ENCODE data around the gene SENP3.

The SENP3 gene

DNA sequence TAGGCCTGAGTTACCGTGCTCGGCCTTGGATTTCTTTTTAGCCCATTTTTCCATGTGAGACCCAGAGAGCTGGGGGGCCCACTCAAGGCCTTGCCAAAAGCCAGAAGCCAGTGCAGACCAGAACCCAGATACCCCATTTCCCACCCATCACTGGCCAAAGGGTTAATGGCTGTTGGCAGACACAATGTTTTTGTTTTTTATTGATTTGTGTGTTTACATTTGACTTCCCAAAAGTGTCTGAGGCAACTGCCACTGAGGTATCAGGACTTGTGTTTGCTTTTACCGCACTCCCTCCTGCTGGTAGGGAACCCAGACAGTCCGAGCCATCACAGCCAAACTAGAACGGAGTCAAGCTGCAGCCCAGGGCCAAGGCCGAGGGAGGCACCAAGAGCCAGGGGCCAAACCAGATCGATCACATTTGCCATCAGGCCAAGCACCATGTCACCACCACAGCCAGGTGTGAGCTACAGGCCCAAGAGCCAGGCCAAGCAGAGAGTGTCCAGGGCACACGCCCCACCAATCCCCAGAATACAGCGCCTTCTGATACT is 20.6 kb upstream of the SENP3 start:
- TF ChIP-seq, protein P1, sequence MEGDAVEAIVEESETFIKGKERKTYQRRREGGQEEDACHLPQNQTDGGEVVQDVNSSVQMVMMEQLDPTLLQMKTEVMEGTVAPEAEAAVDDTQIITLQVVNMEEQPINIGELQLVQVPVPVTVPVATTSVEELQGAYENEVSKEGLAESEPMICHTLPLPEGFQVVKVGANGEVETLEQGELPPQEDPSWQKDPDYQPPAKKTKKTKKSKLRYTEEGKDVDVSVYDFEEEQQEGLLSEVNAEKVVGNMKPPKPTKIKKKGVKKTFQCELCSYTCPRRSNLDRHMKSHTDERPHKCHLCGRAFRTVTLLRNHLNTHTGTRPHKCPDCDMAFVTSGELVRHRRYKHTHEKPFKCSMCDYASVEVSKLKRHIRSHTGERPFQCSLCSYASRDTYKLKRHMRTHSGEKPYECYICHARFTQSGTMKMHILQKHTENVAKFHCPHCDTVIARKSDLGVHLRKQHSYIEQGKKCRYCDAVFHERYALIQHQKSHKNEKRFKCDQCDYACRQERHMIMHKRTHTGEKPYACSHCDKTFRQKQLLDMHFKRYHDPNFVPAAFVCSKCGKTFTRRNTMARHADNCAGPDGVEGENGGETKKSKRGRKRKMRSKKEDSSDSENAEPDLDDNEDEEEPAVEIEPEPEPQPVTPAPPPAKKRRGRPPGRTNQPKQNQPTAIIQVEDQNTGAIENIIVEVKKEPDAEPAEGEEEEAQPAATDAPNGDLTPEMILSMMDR (IDR thresholded peaks at IDR 0.05; ENCODE audit: low read depth, low read length, missing control alignments) = no peak
- in situ Hi-C loops (cut with HindIII; ENCODE audit: low pct_ligation_motif_present, low sequenced_read_pairs) = no loop called here
- no peaks in the 10 kb centered on the region for H3K27me3 ChIP-seq (replicated peaks)

DNA sequence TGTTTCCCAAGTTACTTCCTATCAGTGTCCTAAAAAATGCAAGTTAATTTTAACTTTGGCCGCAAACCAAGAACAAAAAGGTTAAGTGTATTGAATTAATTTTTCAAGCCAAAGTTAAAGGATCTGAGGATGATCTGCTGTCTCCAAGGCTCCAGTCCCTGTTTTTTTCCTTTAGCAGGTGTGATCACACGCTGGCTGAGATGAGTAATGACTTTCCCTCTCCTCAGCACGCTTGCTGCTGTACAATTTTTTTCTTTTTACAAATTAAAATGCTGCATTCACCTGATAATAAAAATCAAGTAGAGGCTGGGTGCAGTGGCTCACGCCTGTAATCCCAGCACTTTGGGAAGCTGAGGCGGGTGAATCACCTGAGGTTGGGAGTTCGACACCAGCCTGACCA is 16.8 kb upstream of the SENP3 start:
- Histone ChIP-seq H3K4me3 (ENCODE audit: low read depth, low read length) (no peak overlapping the region), H3K27ac (no peak overlapping the region), H3K27me3 (replicated peaks) (no peaks in the 10 kb centered on the region), H3K36me3 (replicated peaks) (no peaks in the 10 kb centered on the region)
- no peak for DNase-seq
- in situ Hi-C loops (cut with HindIII; ENCODE audit: low pct_ligation_motif_present, low sequenced_read_pairs) = no loop called here
- TF ChIP-seq, protein P1 (IDR thresholded peaks at IDR 0.05; ENCODE audit: low read depth, low read length, missing control alignments) = no peak

More for the DNA sequence above, 20.6 kb upstream of the SENP3 start:
- Histone ChIP-seq H3K27ac (no peak overlapping the region), H3K36me3 (replicated peaks) (no peaks in the 10 kb centered on the region), H3K4me3 (ENCODE audit: low read depth, low read length) (no peak overlapping the region)
- no peak for DNase-seq

DNA sequence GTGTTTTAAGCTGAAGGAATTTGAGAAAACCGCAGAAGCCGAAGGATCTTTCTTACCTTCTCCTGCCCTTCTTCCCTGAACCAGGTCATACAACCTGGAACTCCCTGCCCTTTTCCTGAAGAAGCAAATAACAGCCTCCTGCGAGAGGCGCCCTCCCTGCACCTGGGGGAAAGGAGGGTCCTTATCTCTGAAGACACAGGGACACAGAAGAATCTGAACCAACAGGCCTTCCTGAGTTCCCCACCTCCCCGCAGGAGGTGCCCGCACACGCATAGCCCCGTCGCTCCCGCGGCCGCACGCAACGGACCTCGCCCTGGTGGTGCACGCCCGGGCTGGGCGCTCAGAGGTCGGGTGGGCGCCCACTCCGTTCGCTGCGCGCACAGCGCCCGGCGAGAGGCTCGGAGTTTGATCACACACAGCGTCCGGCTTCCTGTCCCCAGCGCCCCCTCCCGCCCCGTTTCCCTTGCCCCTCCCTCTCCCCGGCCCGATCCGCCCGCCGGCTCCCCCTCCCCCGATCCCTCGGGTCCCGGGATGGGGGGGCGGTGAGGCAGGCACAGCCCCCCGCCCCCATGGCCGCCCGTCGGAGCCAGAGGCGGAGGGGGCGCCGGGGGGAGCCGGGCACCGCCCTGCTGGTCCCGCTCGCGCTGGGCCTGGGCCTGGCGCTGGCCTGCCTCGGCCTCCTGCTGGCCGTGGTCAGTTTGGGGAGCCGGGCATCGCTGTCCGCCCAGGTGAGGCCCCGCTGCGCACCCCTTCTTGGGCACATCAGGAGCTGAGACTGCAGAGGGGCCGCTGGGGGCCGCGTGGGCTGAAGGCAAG is 12.9 kb upstream of the SENP3 start, which contains the start of gene TNFSF12:
Gene TNFSF12 (plus strand): TSS at position 474 of the 816 bp plus-strand sequence. CDS start 96 bp downstream, at position 570.
- Histone ChIP-seq H3K4me3 (ENCODE audit: low read depth, low read length) (peak within 1 kb of the TSS; percentile 66), H3K27me3 (replicated peaks) (no peaks in the 10 kb centered on the region)

DNA sequence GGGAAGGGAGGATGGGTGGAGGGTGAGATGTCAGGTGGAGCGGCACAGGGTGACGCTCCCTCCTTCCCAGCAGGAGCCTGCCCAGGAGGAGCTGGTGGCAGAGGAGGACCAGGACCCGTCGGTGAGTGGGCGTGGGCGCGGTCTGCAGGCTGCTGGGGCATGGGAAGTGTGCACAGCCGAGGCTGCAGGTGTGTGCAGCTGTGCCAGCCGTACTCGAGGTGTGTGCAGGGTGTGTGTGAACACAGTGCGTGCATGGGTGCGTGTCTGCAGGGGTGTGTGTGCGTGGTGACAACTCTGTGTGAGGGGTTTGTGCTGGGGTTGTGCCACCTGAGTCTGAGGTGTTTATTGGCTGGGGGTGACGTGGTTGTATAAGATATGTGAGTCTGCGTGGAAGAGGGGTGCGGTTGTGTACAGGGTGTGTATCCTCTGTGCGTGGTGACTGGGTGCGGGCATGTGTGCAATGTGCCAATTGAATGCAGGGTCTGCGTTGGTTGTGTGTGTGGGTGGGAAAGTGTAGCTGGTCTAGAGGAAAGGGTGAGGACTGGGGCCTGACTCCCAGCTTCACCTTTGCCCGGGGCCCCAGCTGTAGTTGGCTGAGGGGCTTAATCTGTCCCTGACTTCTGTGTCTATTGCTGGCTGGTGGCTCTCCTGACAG is 12.2 kb upstream of the SENP3 start:
- no peak overlapping the region for H3K27ac ChIP-seq

More for the DNA sequence above, 12.9 kb upstream of the SENP3 start, which contains the start of gene TNFSF12:
- TF ChIP-seq, protein P1 (IDR thresholded peaks at IDR 0.05; ENCODE audit: low read depth, low read length, missing control alignments) = peak; percentile 14
- no peak for DNase-seq
- in situ Hi-C loops (cut with HindIII; ENCODE audit: low pct_ligation_motif_present, low sequenced_read_pairs) = no loop called here
- H3K27ac ChIP-seq = no peak within 1 kb of the TSS
- no peaks in the 10 kb centered on the region for H3K36me3 ChIP-seq (replicated peaks)

DNA sequence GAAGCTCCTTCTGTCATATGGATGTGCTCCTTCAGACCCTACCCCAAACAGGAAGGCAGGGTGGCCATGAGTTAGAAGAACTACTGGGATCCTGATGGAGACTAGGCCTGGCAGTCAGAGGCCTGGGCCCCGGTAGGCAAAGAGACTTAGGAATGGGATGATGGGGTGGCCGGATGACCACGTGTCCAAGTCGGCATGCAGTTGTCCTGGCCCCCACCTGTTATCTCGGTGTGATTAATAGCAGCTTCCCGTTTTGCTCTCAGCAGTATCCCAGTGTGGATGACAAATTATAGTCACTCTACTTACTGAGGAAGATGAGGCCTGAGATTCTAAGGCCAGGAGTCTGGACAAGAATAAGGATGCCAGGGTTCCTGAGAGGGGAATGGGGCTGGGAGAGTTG is 11.4 kb upstream of the SENP3 start:
- Histone ChIP-seq H3K27me3 (replicated peaks) (no peaks in the 10 kb centered on the region), H3K4me3 (ENCODE audit: low read depth, low read length) (no peak overlapping the region), H3K36me3 (replicated peaks) (no peaks in the 10 kb centered on the region), H3K27ac (no peak overlapping the region)
- in situ Hi-C loops (cut with HindIII; ENCODE audit: low pct_ligation_motif_present, low sequenced_read_pairs) = no loop called here
- TF ChIP-seq, protein P1 (IDR thresholded peaks at IDR 0.05; ENCODE audit: low read depth, low read length, missing control alignments) = no peak
- DNase-seq = no peak

More for the DNA sequence above, 12.2 kb upstream of the SENP3 start:
- in situ Hi-C loops (cut with HindIII; ENCODE audit: low pct_ligation_motif_present, low sequenced_read_pairs) = no loop called here
- DNase-seq = no peak
- Histone ChIP-seq H3K27me3 (replicated peaks) (no peaks in the 10 kb centered on the region), H3K36me3 (replicated peaks) (no peaks in the 10 kb centered on the region), H3K4me3 (ENCODE audit: low read depth, low read length) (peak overlapping the region; percentile 66)
- TF ChIP-seq, protein P1 (IDR thresholded peaks at IDR 0.05; ENCODE audit: low read depth, low read length, missing control alignments) = no peak

Measured in brain microvascular endothelial cell (primary cell).